NCI-H2107 treated with DMSO at 0.1 percent for 48 hours (cell line): Measurements from ENCODE around the gene DUSP28.

Source experiments
- DNase-seq: peaks from one replicate; lab custom pipeline; 2025; ENCODE audit not compliant: unreplicated experiment; lab: John Stamatoyannopoulos, UW

Gene DUSP28

DNA sequence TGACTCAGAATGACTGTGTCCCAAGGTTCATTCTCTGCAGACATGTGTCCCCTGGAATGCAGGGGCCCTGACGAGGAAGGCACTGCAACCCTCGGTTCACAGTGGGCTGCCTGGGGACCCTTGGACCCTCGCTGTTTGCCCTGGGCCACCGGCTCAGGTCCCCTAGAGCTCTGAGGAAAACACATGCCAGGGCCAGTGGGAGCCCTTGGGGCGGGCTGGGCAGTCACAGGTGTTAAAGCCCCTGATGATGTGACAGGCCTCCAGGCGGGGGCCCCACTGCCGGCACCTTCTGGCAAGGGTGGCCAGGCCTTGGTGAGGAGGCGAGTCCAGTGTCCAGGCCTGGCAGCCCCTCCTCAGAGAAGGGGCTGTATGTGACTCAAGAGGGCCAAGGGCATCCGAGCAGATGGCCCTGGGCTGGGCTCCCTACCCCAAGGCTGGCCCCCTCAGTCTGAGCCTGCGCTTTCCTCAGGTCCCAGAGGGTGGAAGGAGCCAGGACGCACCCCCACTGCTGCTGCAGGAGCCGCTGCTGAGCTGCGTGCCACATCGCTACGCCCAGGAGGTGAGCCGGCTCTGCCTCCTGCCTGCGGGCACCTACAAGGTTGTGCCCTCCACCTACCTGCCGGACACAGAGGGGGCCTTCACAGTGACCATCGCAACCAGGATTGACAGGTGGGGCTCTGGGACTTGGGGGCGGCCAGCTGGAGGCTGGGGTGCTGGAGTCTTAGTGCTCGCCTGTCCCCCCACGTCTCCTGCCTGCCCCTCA, 37.4 kb downstream of the DUSP28 start:
- no peak for DNase-seq

DNA sequence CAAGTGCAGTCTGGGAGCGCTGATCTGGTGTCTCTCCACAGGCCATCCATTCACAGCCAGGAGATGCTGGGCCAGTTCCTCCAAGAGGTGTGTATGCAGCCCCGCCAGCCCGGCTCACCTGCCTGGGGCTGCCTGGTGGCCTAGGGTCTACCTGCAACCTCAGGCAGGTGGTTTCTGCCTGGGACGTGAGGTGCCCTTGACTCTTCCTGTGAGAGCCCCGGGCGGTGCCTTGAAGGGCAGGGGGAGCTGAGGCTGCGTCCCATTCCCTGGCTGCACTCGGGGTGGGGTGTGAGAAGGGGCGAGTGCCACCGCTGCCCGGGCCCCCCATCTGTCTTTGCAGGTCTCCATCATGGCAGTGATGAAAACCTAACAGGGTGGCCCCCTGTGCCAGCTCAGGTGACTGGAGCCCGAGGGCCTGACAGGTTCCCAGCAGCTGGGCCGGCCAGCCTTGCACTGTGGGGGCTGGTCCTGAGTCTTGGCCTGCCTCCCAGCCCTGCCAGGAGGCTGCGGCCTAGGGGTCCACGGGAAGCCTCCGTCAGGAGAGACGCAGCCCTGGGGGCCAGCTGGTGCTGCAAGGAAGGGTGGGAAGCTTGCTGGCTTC, 38.3 kb downstream of the DUSP28 start:
- DNase-seq = no peak

DNA sequence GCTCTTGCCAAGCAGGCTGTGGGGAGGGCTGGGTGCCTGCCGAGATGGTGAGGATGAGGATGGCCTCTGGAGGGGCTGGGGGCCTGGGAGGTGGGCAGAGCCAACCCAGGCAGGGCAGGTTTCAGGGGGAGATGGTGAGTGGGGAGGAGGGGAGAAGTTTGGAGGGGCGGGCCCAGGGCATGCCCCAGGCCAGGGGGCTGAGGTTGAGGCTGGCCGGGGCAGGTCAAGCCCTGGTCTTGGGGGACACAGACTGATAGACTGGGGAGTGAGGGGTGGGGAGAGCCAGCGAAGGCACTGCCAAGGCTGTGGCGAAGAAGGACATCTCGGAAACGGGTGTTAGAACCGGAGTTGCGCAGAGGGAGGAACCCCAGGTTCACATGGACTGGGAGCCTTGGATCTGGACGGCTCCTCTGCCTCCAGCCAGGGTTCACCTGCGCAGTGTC, 39.0 kb downstream of the DUSP28 start:
- no peak for DNase-seq

DNA sequence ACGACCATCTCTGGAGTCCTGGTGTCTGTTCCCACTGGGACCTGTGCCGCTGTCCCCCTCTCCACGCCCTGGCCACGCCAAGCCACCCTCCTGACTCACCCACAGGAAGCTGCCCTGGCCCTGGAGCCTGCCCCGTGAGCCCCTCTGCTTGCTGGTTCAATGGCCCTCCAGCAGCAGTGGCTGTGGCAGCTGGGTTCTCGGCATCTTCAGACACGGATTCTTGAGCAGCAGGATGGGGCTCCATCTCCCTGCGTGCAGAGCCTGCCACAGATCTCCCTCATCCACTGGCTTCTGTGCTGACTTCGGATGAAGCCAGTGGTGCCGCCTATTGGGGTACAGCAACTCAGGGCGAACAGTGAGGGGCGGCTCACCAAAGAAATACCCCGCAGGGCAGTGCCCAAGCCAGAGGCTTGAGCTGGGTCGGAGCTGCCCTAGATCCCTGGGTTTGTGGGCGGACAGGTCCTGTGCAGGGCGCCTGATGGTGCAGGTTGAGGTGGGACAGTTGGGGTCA, 40.3 kb downstream of the DUSP28 start:
- no peak for DNase-seq

DNA sequence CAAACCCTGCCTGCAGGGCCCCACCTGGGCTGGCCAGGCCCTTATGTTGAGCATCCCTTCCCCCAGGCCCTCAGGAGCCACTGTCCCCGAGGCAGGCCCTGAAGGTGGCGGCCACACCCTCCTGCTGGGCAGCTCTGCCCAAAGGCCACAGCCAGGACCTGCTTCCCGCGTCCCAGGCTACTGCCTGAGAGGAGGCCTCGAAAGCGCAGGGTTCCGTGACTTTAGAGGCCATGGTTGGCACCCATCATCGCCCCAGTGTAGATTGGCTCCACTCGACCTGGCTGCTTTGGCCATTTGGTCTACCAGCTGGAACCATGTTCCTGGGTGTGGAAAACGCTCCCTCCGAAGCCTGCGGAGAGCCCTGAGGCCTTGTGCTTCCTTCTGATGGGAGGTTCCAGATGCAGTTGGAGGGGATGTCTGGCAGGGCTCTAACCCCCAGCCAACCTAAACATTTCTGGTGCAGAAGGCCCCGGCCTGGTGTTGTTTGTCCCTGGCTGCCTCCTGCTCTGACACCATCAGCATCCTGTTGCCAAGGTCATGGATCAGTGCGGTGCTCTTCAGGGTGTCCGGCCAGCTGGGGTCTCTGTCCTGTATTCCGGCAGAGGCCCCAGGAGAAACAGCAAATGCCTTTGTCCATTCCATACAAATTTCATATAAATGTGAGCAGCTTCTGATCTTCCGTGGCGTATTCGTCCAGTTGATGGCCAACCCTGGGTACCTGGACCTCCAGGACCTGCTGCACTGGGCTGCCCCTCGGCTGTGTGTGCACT, 41.1 kb downstream of the DUSP28 start:
- no peak for DNase-seq

DNA sequence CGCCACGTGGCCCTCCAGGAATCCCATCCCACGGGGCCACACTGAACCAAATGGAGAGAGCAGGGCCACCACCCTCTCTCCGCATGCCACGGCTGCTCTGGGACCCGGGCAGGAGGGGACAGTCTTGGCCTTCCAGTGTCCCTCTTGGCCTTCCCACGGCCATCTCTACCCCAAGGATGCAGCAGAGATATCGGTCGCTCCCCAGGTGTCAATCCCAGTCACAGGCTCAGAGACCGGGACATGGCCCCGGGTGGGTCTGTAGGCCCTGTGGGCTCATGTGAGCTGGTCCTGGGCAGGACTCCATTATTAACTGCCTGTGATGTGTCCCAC, 41.6 kb downstream of the DUSP28 start:
- DNase-seq = no peak

DNA sequence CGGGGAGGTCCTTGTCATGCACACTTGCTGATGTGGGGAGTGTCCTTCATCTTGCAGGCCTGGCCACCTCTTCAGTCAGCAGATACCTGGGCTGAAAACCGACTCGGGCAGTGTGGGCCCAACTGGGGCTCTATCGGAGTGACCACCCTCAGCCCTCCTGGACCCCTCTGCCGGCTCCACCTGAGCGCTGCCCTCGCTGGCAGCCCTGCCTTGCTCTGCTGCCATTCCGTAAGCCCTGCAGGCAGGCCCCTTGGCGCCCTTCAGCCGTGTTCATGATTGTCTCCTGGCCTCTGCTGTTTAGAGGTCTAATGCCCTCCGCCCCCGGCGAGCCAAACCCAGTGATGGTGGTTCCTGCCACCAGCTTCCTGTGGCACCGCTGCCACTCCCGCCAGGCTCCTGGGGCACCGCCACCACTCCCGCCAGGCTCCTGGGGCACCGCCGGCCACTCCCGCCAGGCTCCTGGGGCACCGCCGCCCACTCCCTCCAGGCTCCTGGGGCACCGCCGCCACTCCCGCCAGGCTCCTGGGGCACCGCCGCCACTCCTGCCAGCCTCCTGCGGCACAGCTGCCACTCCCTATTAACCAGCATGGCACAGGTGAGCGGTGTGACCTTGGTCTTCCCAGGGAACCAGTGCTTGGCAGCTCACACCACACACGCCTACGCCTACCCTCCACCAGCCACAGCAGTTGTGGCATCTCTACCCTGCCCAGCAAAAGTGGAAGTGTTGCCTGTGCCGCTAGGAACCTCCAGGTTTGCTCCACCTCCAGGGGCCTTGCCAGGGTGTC, 42.3 kb downstream of the DUSP28 start:
- no peak for DNase-seq

DNA sequence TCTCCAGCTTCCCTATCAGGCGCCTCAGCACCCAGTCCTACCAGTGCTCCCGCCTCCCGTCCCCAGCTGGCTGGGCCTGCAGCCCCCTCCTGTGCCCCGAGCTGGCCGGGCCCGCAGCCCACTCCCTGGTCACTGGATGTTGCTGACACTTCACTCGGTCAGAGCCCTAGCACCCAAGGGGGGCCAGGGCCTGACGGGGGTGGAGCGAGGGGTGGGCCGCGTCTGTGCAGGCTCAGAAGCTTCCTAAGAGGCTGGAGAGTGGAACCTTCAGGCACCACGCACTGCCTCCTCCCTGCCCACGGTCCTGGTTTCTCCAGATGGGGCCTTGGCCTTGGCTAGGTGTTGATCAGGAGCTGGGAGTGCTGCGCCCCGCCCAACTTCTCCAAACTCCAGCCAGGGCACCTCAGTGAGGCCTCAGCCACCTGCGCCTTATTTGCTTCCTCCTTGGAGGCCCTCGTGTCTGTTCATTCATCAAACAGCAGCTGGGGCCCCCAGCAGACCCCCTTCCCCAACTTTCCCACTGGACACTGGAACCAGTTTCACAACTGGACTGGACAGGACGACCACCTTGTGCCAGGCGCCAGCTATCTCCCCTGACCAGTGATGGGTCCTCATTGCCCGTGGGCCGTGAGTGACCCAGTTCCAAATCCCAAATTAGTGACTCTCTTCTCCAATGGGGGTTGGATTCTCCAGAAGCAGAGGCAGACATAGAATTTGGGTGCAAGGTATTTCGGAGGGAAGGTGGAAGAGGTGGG, 43.1 kb downstream of the DUSP28 start:
- no peak for DNase-seq

DNA sequence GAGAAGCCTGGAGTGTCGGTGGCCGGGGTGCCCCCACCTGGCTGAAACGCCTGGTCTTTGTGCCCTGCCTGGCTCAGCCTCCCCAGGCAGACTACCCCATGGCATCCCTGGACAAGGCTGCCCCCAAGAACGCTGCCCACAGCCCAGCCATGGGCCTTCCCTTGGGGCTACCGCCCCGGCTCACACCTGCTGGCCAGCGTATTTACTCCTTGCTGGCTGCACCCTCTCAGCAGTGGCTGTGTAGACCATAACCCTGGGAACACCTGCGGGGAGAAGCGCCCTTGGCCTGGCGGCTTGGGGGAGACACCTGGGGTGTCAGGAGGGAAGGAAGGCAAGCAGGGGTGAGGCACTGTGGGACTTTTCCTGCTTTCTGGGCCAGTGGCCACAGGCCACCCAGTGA, 43.7 kb downstream of the DUSP28 start:
- DNase-seq = no peak

DNA sequence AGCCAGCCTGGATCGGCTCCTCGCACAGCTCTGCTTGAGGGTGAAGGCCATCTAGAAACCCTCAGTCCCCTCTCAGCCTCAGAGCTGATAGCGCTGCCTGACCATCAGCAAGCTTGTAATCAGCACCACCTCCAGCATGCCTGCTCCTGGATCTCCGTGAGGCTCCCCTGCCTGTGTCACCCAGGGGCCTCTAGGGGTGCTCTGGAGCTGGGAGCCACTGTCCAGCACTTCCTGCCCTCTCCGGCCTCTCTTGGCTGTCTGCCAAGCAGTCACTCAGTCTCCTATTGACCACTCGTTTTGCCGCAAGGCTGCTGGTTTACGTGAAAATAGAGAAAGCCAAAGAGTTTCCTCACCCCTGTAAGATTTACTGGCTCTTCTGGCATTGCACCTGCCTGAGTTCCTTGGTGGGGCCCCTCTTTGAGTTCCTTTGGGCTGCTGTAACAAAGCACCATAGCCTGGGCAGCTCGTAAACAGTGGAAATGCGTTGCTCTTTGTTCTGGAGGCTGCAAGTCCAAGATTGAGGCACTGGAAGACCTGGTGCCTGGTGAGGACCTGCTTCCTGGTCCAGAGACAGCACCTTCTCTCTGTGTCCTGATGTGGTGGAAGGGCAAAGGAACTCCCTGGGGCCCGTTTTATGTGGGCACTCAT, 44.3 kb downstream of the DUSP28 start:
- DNase-seq = no peak

DNA sequence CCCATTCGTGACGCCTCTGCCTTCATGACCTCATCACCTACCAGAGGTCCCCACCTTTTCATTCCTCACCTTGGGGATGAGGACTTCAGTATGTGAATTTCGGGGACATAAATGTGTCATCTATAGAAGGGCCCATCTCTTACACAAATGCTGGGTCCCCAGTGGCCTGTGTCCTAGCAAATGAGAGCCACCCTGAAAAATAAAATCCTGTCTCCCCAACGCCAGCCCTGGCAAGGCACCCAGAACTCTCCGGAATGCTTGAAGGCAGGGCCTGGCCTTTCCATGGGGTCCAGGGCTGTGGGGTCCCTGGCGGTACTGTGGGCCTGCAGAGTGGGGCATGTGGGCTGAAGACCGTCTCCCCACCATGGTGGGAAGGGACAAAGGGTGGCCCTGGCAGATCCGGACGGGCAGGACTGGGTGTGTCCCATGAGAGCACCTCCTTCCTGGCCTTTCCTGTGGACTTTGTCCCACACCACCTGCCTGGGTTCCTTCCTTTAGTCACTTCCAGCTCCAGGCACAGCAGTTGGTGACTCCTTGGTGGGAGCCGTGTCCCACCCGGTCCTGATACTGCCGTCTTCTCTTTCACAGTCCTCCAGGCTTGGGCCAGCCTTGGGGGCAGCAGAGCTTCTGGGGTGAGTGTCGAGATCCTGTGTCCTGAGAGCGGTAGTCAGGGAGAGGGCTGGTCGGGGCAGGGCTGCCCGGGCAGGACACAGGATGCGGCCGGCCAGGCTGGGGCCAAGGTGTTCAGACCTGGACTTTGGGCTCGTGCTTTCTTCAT, 45.0 kb downstream of the DUSP28 start:
- no peak for DNase-seq

DNA sequence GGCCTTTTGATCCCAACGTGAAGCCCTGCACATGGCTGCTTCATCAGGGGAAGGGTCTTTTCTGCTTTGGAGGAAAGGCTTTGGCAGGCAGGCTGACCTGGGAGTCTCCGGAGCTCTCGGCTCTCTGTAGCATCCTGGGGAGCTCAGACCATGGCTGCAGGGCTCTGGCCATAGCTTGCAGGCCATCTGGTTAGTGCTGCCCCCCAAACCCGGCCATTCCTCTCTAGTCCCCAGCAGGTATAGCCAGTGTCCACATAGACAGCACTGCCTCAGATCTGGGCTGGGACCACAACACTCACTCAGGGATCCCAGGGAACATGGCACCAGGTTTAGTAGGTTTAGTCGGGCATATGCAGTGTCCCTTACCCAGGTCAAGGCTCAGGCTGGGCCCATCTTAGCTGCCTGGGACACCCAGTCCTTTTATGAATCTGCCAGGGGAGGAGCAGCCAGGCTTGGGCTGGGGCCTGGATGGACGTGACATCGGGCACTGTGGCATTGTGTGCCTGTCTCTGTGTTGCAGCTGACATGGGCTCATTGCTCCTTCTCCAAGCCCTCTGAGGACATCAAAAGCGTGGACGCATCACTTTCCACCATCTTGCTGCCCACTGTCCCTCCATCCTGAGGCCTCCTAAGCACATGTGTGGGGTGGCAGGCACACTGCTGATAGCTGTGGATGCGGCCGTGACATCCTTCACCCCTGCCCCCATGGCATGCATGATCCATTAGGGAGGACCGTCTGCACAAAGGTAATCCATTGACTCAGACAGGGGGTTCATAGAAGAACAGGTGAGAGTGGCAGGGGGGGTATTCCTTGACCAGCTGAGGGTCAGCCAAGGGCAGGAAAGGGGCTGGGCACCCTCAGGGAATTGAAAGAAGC, 45.9 kb downstream of the DUSP28 start:
- DNase-seq = no peak

DNA sequence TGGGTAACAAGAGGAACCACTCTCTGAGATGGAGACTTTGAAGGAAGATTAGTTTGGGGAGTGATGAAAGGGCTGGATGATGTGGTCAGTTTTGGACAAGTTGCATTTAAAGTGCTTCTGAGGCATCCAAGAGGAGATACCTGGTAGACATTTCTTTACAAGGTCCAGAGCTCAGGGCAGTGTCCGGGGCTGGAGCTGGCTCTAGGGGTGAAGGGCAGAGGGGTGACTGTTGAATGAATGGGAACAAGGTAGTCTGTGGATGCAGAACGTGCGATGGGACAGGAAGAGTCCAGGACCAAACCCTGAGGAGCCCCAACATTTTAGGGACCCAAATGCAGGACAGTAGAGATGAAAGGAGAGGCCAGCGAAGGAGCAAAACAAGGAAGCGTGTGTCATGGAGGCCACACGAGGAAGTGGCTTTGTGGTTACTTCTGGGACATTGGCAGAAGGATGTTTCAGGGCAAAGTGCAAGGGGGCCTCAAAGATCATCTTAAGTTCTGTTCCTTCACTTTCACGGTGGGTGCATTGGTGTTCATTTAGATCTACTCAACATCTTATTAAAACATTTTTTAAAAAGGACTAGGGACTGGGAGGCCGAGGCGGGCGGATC, 51.5 kb downstream of the DUSP28 start:
- DNase-seq = no peak
